ENCODE data around the gene SYCP2. TPM values are rescaled to one million over a fixed set of nuclear protein-coding genes. Genes with fewer than 3 reads are reported as not detected.

SYCP2 gene
- total and polyA plus RNA-seq, 2 of the 8 experiments (the other 6 are each of a cell fraction or from before 2014, with no cell fraction given) = 0.02 to 0.50 TPM

DNA sequence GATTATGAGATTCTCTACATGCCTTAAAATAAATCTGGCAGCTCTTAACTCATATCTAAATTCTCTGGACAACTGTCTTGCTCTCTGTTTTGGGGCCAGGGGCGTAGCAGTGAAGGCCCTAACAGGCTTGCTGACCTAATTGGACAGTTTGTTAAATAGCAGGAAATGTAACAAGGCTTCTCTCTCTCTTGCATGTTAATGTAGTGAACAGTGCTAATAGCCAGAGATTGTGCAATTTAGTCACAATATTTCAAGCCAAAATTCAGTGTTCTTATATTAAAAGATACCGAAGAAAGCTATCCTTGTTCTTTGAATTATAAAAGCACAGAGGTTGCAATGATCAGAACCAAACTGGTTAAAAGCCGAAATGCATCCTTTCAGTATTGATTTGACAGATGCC, 3.7 kb upstream of the SYCP2 start:
- Histone ChIP-seq H3K79me1 (ENCODE audit: low read depth, low read length) (no peaks in the 10 kb centered on the region), H2AK5ac (ENCODE audit: low read depth, low read length) (no peak overlapping the region), H4K8ac (ENCODE audit: extremely low read depth, insufficient read depth, low read length) (no peak overlapping the region), H3K56ac (replicated peaks; ENCODE audit: insufficient read length, low read depth, low read length) (no peak overlapping the region), H2AFZ (ENCODE audit: low read length) (no peak overlapping the region), H4K91ac (replicated peaks; ENCODE audit: insufficient read length, low read length) (no peak overlapping the region), H2BK5ac (ENCODE audit: low read depth, low read length) (no peak overlapping the region), H4K20me1 (replicated peaks in 1 of 2; ENCODE audit: control insufficient read depth in 1 of 2, insufficient read depth in 2 of 2, low read length in 2 of 2) (peaks cover 0 to 7% of the 10 kb centered on the region in 2 experiments), H2BK15ac (ENCODE audit: low read length) (no peak overlapping the region), H3K79me2 (ENCODE audit: control insufficient read depth in 1 of 2, insufficient read depth in 2 of 2, low read length in 2 of 2) (peaks cover 0 to 5% of the 10 kb centered on the region in 2 experiments; a peak in 1 of 4 replicates), H3K23me2 (ENCODE audit: low read depth, low read length) (peaks cover 18% of the 10 kb centered on the region), H3K9ac (replicated peaks in 1 of 4; ENCODE audit: extremely low read depth in 1 of 4, low read depth in 3 of 4, low read length in 3 of 4) (no peak overlapping the region), H2BK12ac (ENCODE audit: low read depth, low read length) (no peak overlapping the region), H3K27ac (ENCODE audit: low read depth, low read length) (no peak overlapping the region), H2BK120ac (replicated peaks; ENCODE audit: low read depth, low read length) (no peak overlapping the region), H3K14ac (ENCODE audit: insufficient read length) (no peak overlapping the region), H3K4me2 (ENCODE audit: insufficient read depth in 1 of 2, low read depth in 2 of 2, low read length in 2 of 2) (no peak overlapping the region), H2BK20ac (ENCODE audit: low read length) (no peak overlapping the region), H3K36me3 (ENCODE audit: control insufficient read depth in 2 of 4, insufficient read depth in 4 of 4, low read length in 3 of 4) (peaks cover 0 to 13% (median under 1%) of the 10 kb centered on the region in 4 experiments; a peak in 3 of 8 replicates), H3K23ac (ENCODE audit: insufficient read length) (no peak overlapping the region), H3K4me1 (replicated peaks in 1 of 4; ENCODE audit: control insufficient read depth in 3 of 4, insufficient read depth in 4 of 4, low read length in 3 of 4) (peaks cover 0 to 4% (median 2%) of the 10 kb centered on the region in 4 experiments; a peak in 4 of 7 replicates), H4K5ac (ENCODE audit: insufficient read length, low read depth, low read length) (no peak overlapping the region), H3K4ac (replicated peaks; ENCODE audit: insufficient read length, low read depth, low read length) (no peak overlapping the region), H3K4me3 (ENCODE audit: extremely low read depth in 1 of 4, insufficient read depth in 2 of 4, low read depth in 3 of 4, low read length in 4 of 4) (no peak overlapping the region), H3K18ac (ENCODE audit: extremely low read depth, low read length) (no peak overlapping the region), H3K27me3 (replicated peaks in 1 of 4; ENCODE audit: control insufficient read depth in 3 of 4, extremely low read depth in 1 of 4, insufficient read depth in 3 of 4, low read length in 3 of 4) (peaks cover 9 to 38% (median 30%) of the 10 kb centered on the region in 4 experiments), H3K9me3 (ENCODE audit: insufficient read depth in 2 of 2, low read depth in 1 of 2, low read length in 1 of 2) (peaks cover 5 to 19% of the 10 kb centered on the region in 2 experiments; a peak in 3 of 4 replicates)
- ChIA-PET POLR2A (ENCODE audit: partially characterized antibody) (no interaction called here), CTCF (ENCODE audit: partially characterized antibody) (interaction anchor here (1.5 kb wide), 2 partner anchors 116 to 274 kb away, joined by 3 read pairs; no protein-coding TSS in a partner anchor)
- DNase-seq (ENCODE audit: low read depth in 1 of 2, low spot score in 2 of 2) (no peak), FAIRE-seq (no peak)
- 96% methylated on average over 3 of the region's 3 CpGs; no CpG with 5 or more reads in 1 of the 2 experiments for WGBS, 2 experiments (ENCODE audit: extremely low coverage in 1 of 2, insufficient coverage in 1 of 2, insufficient read length in 1 of 2, insufficient replicate concordance in 2 of 2, low coverage in 1 of 2, low lambda C conversion rate in 2 of 2, missing lambda C conversion rate in 1 of 2)
- no peak for TF ChIP-seq EZH2 (IDR thresholded peaks at IDR 0.05; ENCODE audit: low read depth, low read length, severe bottlenecking)
- TF ChIP-seq BRCA1 (IDR thresholded peaks at IDR 0.05; ENCODE audit: low read depth, low read length) = no peak
- no peak for TF ChIP-seq TAF1 (IDR thresholded peaks at IDR 0.05; ENCODE audit: low read depth, low read length)
- TF ChIP-seq ASH2L (IDR thresholded peaks at IDR 0.05; ENCODE audit: low read length) = no peak
- TF ChIP-seq, protein P1, sequence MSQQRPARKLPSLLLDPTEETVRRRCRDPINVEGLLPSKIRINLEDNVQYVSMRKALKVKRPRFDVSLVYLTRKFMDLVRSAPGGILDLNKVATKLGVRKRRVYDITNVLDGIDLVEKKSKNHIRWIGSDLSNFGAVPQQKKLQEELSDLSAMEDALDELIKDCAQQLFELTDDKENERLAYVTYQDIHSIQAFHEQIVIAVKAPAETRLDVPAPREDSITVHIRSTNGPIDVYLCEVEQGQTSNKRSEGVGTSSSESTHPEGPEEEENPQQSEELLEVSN (IDR thresholded peaks at IDR 0.05) = no peak
- TF ChIP-seq POLR2AphosphoS5 (IDR thresholded peaks at IDR 0.05; ENCODE audit: low read depth, low read length) = no peak
- no peak for TF ChIP-seq POLR2A (IDR thresholded peaks at IDR 0.05; ENCODE audit: control extremely low read depth in 1 of 2, low read depth in 2 of 2, low read length in 2 of 2)
- TF ChIP-seq SP4 (IDR thresholded peaks at IDR 0.05; ENCODE audit: low read length) = no peak
- no peak for TF ChIP-seq TAF7 (optimal IDR thresholded peaks at IDR 0.05; ENCODE audit: borderline replicate concordance, low read depth, low read length)
- TF ChIP-seq POU5F1 (IDR thresholded peaks at IDR 0.05; ENCODE audit: low read depth, low read length) = no peak
- no peak for TF ChIP-seq EP300 (IDR thresholded peaks at IDR 0.05; ENCODE audit: borderline replicate concordance in 1 of 2, low read depth in 2 of 2, low read length in 2 of 2)
- no peak for TF ChIP-seq KDM4A (IDR thresholded peaks at IDR 0.05; ENCODE audit: low read depth, low read length, severe bottlenecking)
- TF ChIP-seq, protein P2, sequence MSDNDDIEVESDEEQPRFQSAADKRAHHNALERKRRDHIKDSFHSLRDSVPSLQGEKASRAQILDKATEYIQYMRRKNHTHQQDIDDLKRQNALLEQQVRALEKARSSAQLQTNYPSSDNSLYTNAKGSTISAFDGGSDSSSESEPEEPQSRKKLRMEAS (IDR thresholded peaks at IDR 0.05) = no peak

Data from H1 (cell line).